Fibroblast of mammary gland (primary cell): ENCODE results near the gene NTSR2.

Experiments
- DNase-seq: peaks from one replicate; pipeline ENCODE4 v3.0.0-alpha.2; 2010; ENCODE audit warnings: low read depth
- H3K4me3 ChIP-seq: 2 replicates; pipeline ENCODE4 v1.5.1; 2011; ENCODE audit warnings: low read depth, mild to moderate bottlenecking, low read length, moderate library complexity; ENCODE audit not compliant: control insufficient read depth
- CTCF ChIP-seq: conservative IDR thresholded peaks from 2 replicates; pipeline ENCODE4 v1.5.1; 2011; ENCODE audit warnings: low read depth, low read length, inconsistent platforms; ENCODE audit not compliant: control insufficient read depth, insufficient read depth

NTSR2 gene

DNA sequence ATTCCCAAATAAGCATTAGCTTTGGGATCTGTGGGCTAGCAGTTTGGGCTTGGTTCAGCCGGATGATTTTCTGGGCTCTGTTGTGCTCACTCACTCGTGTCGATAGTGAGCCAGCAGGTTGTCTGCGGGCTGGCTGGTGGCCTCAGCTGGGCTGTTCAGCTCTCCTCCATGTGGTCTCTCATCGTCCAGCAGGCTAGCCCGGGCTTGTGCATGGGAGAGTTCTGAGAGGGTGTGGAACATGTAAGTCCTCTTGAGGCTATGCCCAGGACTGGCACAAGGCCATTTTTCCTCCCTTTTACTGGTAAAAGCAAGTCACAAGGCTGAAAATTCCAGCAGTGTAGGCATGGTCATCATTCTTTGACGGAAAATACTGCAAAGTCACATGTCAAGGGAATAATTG, 38.5 kb downstream of the NTSR2 start:
- TF ChIP-seq CTCF: no peak
- no peak overlapping the region for H3K4me3 ChIP-seq
- DNase-seq: peak; percentile 10

DNA sequence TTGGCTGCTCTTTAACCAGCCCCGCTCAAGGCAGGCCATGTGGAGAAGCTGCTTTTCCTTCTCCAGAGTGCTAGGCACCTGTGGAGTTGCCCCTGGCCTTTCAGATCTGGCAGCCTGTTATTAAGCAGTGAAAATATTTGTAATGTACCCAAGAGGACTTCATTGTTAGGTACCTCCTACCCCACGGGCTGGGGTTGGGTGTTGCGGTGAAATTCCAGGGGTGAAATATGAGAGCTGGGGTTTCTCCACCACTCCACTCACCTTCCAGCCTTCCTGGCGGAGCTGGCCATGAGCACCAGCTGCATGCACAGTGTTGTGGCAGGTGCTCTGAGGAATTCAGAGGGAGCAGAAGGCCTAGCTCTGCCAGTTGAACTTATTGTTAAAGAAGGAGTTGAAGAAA, 39.1 kb downstream of the NTSR2 start:
- no peak overlapping the region for H3K4me3 ChIP-seq
- TF ChIP-seq CTCF: no peak
- DNase-seq: no peak

DNA sequence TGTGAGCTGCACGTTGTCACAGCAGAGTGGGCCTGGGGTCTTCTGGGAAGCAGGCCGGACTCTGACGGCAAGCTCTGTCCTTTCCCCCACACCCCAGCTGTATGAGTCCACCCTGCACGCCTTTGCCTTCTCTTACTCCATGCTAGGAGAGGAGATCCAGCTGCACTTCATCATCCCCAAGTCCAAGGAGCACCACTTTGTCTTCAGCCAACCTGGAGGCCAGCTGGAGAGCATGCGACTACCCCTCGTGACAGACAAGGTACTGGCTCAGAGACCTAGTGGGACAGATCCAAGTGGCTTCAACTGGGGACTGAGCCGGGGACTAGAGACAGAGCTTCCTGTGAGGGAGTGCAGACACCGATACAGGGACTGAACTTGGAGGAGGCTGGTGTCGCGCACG, 40.1 kb downstream of the NTSR2 start:
- no peak for TF ChIP-seq CTCF
- DNase-seq: no peak
- no peak overlapping the region for H3K4me3 ChIP-seq

DNA sequence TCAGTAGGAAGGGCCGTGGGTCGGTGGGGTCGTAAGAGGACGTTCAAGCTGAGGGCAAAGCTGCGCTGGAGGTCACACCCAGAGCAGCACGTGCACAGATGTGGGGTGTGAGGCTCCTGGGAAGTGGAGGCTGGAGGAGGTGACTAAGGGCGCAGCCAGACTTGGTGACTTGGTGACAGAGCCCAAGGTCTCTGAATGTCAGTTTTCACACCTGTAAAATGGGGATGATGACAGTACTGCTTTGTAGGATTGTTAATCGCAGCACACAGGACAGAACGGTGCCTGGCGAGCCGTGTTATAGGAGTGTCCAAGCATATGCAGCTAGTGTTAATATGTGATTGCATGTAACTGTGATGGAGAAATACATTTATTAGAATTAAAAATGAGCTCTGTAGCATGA, 40.8 kb downstream of the NTSR2 start:
- no peak for DNase-seq
- no peak for TF ChIP-seq CTCF
- no peak overlapping the region for H3K4me3 ChIP-seq

DNA sequence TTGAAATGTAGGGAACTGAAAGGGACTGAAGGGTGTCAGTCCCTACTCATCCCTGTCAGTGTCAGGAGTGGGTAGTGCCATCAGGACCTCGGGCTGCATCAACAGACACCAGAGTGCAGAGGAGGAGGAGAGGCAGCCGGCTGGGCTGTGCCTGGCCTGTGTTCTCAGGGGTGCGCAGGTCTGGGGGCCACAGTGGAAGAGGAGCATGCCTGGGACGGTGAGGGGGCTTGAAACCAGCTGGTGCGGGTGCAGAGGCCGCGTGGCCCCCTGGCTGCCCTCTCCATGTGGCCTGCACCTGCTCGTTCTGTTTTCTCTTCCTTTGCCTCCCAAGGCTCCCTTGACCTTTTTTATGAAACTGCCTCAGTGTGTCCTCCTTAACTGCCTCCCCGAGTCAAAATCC, 41.3 kb downstream of the NTSR2 start:
- no peak for DNase-seq
- no peak overlapping the region for H3K4me3 ChIP-seq
- no peak for TF ChIP-seq CTCF

GRCh38 chr2:11625671-11626070, 44.3 kb downstream of the NTSR2 start:
- DNase-seq: no peak
- no peak for TF ChIP-seq CTCF

DNA sequence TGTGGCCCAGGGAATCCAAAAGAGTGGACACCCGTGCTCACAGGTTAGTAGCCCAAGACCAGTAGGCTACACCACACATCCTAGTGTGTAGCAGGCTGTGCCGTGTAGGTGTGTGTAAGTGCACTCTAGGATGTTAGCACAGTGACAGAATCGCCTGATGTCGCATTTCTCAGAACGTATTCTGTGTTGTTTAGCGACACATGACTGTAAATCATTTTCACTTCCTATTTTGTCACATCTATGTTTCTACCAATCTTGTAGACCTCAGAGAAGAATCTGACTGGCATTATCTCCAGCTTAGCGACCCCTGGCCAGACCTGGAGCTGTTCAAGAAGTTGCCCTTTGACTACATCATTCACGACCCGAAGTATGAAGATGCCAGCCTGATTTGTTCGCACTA, 45.1 kb downstream of the NTSR2 start:
- no peak for TF ChIP-seq CTCF
- no peak overlapping the region for H3K4me3 ChIP-seq
- no peak for DNase-seq

More at GRCh38 chr2:11625671-11626070, 44.3 kb downstream of the NTSR2 start:
- no peak overlapping the region for H3K4me3 ChIP-seq
